ENCODE data around the gene MNT.

The MNT gene

DNA sequence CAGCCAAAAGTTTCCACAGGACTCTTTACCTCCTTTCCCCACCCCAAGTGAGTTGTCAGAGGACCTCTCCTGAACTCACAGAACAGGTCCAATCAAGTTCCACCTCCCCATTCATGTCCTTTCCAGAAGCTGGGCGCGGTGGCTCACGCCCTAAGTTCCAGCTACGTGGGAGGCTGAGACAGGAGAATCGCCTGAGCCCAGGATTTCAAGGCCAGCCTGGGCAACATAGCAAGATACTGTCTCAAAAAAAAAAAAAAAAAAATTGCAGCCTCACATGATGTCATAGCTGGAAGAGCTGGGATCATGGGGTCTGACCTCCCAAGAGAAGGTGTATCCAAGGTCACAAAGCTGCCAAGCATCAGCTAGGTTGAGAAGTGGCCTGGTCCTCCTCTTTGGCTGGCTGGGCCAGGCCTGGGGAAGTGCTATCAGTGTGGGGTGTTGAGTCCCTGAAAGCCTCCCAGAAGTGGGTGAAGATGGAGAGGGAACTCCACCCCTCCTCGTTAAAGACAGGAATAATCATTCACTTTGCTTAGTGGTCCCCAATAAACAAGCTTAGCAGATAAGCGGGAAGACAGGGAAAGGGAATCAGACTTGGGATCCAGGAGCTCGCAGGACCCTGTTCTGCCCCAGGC, 5.5 kb upstream of the MNT start:
- TF ChIP-seq, protein P1, sequence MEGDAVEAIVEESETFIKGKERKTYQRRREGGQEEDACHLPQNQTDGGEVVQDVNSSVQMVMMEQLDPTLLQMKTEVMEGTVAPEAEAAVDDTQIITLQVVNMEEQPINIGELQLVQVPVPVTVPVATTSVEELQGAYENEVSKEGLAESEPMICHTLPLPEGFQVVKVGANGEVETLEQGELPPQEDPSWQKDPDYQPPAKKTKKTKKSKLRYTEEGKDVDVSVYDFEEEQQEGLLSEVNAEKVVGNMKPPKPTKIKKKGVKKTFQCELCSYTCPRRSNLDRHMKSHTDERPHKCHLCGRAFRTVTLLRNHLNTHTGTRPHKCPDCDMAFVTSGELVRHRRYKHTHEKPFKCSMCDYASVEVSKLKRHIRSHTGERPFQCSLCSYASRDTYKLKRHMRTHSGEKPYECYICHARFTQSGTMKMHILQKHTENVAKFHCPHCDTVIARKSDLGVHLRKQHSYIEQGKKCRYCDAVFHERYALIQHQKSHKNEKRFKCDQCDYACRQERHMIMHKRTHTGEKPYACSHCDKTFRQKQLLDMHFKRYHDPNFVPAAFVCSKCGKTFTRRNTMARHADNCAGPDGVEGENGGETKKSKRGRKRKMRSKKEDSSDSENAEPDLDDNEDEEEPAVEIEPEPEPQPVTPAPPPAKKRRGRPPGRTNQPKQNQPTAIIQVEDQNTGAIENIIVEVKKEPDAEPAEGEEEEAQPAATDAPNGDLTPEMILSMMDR (IDR thresholded peaks at IDR 0.05; ENCODE audit: low read length, missing control alignments): no peak
- no peak for DNase-seq (ENCODE audit: low read depth)
- no peak overlapping the region for H3K4me3 ChIP-seq (replicated peaks; ENCODE audit: low read depth, low read length)

DNA sequence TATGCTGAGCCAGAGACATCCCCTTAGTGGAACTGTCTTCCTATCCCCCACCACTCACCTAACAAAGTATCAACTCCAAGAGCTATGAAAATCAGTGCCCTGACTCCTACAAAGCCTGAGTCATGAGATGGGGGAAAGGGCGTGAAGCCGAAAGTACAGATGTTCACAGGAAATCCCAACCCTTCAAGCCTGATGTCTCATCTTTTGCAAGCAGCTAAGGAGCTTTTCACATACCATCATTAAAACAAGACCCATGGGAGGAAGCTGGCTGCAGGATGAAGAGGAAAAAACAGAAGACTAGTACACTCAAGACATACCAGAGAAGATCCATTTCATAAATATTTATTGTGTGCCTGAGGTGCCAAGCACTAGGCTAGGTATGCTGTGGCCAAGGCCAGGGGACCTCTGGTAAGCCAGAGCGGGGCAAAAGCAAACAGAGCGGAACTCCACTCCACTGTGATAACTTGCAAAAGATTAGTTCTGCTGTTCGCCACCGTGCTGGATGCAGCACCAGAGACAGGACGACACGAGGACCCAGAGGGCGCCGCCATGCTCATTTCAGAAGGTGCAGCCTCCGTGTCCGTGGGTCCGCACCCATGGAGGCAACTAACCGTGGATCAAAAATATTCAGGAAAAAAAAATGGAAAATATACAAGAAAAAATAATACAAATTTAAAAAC, 4.5 kb upstream of the MNT start:
- TF ChIP-seq, protein P1 (IDR thresholded peaks at IDR 0.05; ENCODE audit: low read length, missing control alignments): no peak
- H3K4me3 ChIP-seq (replicated peaks; ENCODE audit: low read depth, low read length): no peak overlapping the region
- DNase-seq (ENCODE audit: low read depth): peak; percentile 88

DNA sequence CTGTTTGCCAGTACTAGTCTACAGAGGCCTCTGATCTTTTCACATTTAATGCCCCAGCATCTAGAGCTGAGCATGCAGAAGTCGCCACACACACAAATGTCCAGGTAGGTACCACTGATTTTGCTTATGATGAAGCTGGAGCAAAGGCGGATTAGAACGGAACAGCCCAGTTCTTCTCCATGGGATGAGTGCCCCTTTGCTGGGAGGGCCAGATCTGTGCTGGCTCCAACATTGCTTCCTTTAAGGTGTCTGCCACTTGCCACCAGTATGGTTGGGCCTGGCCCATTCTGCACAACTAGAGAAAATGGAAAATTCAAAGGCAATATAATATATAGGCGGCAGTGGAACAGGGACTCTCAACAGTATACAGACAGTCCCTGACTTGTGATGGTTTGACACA, 2.2 kb upstream of the MNT start:
- no peak for DNase-seq (ENCODE audit: low read depth)
- H3K4me3 ChIP-seq (replicated peaks; ENCODE audit: low read depth, low read length): no peak overlapping the region
- TF ChIP-seq, protein P1 (IDR thresholded peaks at IDR 0.05; ENCODE audit: low read length, missing control alignments): no peak

DNA sequence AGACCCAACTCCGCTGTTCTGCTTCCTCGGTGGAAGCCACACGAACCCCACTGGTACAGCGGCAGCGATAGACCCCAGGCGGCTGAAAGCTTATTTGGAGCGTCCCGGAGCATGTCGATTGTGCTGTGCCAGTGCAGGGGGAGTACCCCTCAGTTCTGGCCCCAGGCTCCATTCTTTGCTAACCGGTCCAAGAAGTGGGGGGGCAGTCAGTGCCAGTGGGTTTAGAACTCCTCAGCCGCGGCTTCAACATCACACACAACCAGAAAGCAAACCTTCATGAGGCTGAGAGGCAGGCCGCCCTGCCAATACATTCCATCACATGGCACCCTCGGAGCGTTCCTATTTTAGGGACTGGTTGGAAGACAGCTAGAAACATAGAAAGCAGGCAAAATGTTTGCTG, 1.7 kb upstream of the MNT start:
- TF ChIP-seq, protein P1 (IDR thresholded peaks at IDR 0.05; ENCODE audit: low read length, missing control alignments): no peak
- no peak for DNase-seq (ENCODE audit: low read depth)

DNA sequence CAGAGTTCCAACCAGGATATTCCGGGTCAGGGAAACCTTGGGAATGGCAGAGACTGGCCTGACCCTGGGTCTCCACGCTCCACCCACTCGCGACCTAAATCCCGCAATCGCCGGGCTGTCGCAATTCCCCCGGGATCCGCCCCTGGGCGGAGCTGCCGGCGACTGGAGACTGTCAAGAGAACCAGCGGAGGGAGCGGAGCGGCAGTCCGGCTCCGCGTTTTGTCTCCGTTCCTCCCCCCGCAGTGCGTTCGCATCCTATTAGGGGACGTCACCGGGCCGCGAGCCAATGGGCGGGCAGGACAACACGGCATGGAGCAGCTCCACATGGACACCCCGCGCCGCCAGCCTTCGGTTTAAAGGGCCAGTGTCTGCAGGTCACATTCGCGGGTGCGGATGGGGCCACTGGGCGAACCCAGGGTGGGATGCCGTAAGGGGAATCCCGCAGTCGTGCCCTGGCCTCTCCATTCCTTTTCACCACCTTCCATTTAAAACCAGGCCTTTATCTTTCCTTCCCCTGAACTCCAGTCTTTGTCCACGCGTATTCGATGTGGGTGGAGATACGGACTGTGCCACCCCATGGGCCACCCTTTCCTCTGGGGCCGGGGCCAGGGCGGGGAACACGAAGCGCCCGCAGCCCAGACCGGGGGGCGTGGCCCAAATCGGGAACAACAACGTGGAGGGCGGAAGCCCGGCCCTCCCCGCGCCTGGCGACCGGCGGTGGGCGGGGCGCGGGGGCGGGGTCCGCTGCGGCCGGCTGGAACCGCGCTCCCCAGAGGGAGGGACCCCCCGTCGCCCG, 764 bp upstream of the MNT start:
- DNase-seq (ENCODE audit: low read depth): peak; percentile 100
- TF ChIP-seq, protein P1 (IDR thresholded peaks at IDR 0.05; ENCODE audit: low read length, missing control alignments): no peak

More for the DNA sequence above, 1.7 kb upstream of the MNT start:
- H3K4me3 ChIP-seq (replicated peaks; ENCODE audit: low read depth, low read length): peak overlapping the region; percentile 67

DNA sequence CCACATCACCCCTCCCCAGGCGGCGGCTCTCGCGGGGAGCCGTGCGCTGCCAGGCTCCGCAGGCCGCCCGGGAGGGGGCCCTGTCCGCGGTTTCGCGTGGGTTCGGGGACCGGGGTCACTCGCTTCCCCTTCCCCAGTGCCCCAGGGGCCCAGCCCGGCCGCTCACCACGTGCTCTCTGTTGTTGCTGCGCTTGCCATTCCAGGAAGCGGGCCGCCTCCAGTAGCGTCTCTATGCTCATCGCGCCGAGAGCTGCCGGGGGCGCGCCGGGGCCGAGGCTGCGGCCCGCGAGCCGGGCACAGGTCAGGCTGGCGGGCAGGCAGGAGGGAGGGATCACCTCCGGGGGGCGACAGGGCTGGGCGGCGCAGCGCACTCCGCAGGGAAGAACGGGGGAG, 390 bp downstream of the MNT start:
- peak overlapping the region; percentile 97 for H3K4me3 ChIP-seq (replicated peaks; ENCODE audit: low read depth, low read length)
- TF ChIP-seq, protein P1 (IDR thresholded peaks at IDR 0.05; ENCODE audit: low read length, missing control alignments): no peak
- DNase-seq (ENCODE audit: low read depth): peak; percentile 40

More for the DNA sequence above, 764 bp upstream of the MNT start:
- H3K4me3 ChIP-seq (replicated peaks; ENCODE audit: low read depth, low read length): peak overlapping the region; percentile 67
